ENCODE data around the gene RAB22A.

RAB22A gene

GRCh38 chr20:58300321-58300720 is 9.2 kb upstream of the RAB22A start:
- DNase-seq (ENCODE audit: low spot score) = no peak
- in situ Hi-C loops (cut with MboI; ENCODE audit: low sequenced_read_pairs, unreplicated experiment) = no loop called here
- no peak for TF ChIP-seq CTCF (IDR thresholded peaks at IDR 0.05; ENCODE audit: borderline replicate concordance, control extremely low read depth, extremely low read depth, insufficient read depth, missing control alignments)

DNA sequence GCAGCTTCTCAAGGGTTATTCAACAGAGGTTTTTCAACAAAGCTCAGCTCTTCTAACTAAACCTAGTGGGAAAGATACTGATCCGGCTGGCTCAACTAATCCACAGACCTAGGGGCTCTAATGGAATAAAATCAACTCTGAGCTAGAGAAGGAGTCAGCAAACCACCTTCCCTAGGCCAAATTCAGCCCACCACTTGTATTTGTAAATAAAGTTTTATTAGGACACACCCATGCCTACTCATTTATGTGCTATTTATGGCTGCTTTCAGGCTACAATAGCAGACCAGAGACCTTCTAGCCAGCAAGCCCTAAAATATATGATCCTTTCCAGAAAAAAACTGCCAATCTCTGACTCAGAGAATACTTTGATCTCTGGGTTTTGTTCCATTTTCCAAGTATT is 6.0 kb upstream of the RAB22A start:
- no peak for TF ChIP-seq CTCF (IDR thresholded peaks at IDR 0.05; ENCODE audit: borderline replicate concordance, control extremely low read depth, extremely low read depth, insufficient read depth, missing control alignments)
- in situ Hi-C loops (cut with MboI; ENCODE audit: low sequenced_read_pairs, unreplicated experiment) = no loop called here
- no peak for DNase-seq (ENCODE audit: low spot score)

- no peak for TF ChIP-seq CTCF (IDR thresholded peaks at IDR 0.05; ENCODE audit: borderline replicate concordance, control extremely low read depth, extremely low read depth, insufficient read depth, missing control alignments)
- no peak for DNase-seq (ENCODE audit: low spot score)
- in situ Hi-C loops (cut with MboI; ENCODE audit: low sequenced_read_pairs, unreplicated experiment) = no loop called here
Observed at GRCh38 chr20:58305061-58305460, 4.5 kb upstream of the RAB22A start.

- peak; percentile 46 for DNase-seq (ENCODE audit: low spot score)
Observed at GRCh38 chr20:58306421-58307261, 2.9 kb upstream of the RAB22A start.

DNA sequence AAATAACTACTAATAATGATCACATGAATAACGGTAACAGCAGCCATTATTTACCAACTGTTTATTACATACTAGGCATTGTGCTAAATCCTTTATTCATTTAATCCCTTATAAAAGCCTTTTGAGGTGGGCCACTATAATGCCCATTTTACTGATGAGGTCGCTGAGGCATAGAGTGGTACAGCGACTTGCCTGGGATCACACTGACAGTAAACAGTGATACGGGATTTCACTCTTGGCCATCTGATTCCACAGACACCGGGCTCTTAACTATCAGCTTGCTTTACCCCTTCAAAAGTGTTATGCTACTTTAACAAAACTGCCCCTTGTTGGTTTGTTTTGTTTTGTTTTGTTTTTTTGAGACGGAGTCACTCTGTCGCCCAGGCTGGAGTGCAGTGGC is 2.2 kb upstream of the RAB22A start:
- no peak for DNase-seq (ENCODE audit: low spot score)
- TF ChIP-seq CTCF (IDR thresholded peaks at IDR 0.05; ENCODE audit: borderline replicate concordance, control extremely low read depth, extremely low read depth, insufficient read depth, missing control alignments) = no peak
- in situ Hi-C loops (cut with MboI; ENCODE audit: low sequenced_read_pairs, unreplicated experiment) = no loop called here

More at GRCh38 chr20:58306421-58307261, 2.9 kb upstream of the RAB22A start:
- in situ Hi-C loops (cut with MboI; ENCODE audit: low sequenced_read_pairs, unreplicated experiment) = no loop called here
- no peak for TF ChIP-seq CTCF (IDR thresholded peaks at IDR 0.05; ENCODE audit: borderline replicate concordance, control extremely low read depth, extremely low read depth, insufficient read depth, missing control alignments)

DNA sequence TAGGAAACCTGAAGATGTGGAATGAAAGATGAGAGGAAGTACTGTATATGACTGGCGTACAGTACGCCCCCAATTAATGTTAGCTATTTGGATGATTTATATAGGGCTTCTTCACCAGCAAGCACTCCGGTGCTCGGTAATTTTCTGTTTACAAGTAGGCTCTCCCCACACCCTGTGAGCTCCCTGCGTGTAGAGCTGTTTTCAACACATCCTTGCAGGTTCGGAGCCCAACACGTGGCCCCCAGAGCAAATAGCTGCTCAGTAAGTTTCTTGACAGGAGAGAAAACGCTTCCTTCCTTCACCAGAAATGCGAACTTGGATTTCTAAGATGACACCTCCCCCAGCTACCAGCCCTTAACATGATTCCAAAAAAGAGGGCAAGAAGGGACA is 1.2 kb upstream of the RAB22A start:
- in situ Hi-C loops (cut with MboI; ENCODE audit: low sequenced_read_pairs, unreplicated experiment) = no loop called here
- no peak for DNase-seq (ENCODE audit: low spot score)
- TF ChIP-seq CTCF (IDR thresholded peaks at IDR 0.05; ENCODE audit: borderline replicate concordance, control extremely low read depth, extremely low read depth, insufficient read depth, missing control alignments) = no peak

Measured in GM13976 (cell line).